Amniotic stem cell (primary cell): ENCODE measurements around the gene SEPTIN2.
"Not testable (repeated sequence)": the region's sequence is repeated elsewhere in the genome, so short reads cannot be mapped to it uniquely, and the experiment has no call there.

Experiments
- DNase-seq: peaks from one replicate; lab custom pipeline; 2025; lab: John Stamatoyannopoulos, UW

Gene SEPTIN2

DNA sequence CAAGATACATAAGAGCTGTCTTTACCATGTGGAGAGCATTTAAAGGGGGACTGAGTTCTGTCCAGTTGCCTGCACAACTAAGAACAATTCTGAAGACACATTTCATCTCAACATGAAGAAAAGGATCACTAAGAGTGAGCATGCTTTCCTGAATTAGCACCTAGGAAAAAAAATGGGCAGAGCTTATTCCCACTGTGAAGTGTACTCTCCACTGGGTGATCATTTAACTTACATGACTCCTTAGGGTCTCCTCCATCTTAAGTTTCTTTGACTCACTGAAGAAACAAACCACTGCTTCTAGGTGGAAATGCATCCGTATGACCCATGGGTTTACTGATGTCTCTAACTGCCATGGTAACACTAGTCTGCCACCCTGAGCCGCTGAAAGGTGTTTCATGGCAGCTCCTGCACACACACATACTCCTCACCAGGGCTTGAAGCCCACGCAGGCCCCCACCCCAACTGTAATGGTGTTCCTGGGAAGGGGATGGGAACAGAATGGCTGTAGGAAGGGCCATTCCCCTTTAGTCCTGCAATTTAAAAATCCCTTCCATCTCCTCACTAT, 27.3 kb upstream of the SEPTIN2 start:
- DNase-seq = no peak

GRCh38 chr2:241289053-241289452, 26.7 kb upstream of the SEPTIN2 start:
- no peak for DNase-seq

DNA sequence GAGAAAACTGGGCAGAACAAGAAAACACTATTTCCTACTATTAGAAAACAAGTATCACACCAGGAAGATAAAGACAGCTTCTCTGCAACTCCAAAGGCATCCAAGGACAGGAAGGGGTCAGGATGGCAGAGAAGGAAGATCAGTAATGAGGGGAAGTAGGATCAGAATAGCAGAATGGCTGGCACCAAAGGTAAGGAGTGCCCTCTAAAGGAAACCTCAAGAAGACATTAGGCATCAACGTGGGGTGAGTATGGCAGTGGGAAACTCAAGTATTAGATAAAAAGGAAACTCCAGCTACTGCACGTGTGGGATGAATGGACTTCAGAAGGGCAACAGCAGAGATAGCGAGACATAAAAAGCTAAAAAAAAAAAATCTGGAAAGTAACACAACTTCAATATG, 26.1 kb upstream of the SEPTIN2 start:
- DNase-seq = no peak

DNA sequence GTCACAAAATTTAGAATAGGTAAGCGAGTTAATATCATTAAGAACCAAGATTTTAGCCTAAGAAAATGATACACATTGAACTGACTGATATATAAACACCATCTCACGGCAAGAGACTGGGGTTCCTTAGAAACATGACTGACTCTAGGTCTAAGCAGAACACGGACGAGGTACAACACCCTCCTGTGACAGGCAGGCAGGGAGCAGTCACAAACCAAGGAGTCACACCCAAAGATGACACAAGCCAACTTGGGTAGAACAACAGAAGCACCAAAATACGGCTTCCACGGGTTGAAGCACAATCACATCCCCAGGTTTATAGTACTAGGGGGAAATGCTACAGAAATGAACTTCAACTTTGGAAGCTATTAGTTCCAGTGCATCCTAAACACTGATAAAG, 24.6 kb upstream of the SEPTIN2 start:
- no peak for DNase-seq

DNA sequence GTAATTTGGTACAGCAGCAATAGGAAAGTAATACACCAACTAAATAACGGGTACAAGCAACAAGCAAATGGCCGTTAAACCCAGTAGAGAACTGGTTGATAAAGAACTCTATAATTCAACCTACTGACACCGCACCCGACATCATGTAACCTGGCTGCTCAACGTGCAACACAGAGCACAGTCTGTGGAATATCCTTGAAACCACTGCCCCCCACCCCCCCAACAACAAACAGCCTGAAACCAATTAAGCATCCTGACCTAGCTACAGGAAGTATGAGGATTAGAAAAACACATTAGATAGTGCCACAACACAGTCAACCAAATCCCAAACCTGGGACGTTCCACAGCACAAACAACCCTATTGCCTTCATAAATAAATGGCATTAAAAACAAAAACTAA, 23.7 kb upstream of the SEPTIN2 start:
- no peak for DNase-seq

DNA sequence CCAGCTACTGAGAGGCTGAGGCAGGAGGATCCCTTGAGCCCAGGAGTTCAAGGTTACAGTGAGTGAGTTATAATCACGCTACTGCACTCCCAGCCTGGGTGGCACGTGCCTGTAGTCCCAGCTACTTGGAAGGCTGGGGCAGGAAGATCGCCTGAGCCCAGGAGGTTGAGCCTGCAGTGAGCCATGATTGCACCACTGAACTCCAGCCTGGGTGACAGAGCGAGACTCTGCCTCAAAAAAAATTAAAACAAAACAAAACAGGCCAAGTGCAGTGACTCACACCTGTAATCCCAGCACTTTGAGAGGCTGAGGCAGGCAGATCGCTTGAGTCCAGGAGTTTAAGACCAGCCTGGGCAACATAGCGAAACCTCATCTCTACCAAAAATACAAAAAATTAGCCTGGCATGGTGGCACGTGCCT, 22.3 kb upstream of the SEPTIN2 start:
- not testable (repeated sequence) for DNase-seq

DNA sequence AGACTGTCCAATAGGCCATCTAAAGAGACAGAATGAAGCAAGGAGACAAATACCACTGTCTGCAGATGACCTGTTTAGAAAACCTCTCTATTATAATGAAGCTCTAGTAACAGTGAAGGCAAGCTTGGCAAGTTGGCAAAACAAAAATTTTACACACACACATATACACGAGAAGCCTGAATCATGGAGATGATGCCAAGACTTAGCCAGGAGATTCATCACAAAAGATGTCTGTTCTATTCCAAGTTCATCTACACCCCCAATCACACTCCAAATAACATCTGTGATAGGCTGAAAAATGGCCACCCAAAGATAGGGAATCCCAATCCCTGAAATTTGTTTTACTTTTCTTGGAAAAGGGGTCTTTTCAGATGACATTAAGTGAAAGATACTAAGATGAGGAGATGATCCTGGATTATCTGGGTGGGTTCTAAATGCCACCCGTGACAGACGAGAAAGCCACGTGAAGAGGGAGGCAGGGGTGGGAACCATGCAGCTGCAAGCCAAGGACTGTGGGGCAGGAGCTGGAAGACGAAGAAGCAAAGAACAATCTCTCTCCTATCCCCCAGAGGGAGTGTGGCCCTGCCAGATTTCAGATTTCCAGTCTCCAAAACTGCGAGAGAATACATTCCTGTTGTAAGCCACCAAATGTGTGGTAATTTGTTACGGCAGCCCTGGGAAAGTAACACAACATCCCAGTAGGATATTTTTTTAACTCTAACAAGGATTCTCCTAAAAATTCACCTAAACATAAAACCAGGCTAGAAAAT, 20.2 kb upstream of the SEPTIN2 start:
- DNase-seq = no peak

DNA sequence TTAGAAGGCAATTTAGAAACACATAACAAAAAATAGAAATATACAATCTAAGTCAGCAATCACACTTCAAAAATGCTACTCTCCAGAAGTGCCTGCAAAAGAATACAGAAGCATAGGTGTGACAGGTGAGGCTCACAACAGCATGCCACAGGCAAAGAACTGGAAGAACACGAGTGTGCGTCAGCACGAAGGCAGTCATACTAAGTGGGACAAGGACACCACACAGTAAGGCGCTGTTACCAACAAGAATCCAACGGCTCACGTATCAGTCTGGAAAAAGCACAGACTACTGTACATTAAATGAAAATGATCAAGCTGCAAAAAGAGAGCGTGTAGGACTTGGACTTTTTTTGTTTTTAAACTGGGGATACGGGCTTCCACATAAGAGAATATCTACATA, 19.0 kb upstream of the SEPTIN2 start:
- no peak for DNase-seq

DNA sequence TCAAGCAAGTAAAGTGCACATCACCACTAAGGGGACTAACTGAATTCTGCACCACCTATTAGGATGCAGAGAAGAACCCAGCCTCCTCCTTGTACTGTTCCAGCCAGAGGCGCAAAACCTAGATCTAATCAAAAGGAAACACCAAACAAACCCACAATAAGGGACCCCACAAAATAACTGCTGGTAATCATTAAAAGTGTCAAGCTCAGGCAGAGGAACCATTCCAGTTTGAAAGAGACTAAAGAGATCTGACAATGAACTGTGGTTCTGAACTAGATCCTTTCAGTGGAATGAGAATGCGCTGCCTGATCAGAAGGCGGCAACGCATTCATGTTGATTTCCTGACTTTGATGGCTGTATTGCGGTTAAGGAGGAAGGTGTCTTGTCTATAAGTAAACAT, 17.1 kb upstream of the SEPTIN2 start:
- DNase-seq = no peak

DNA sequence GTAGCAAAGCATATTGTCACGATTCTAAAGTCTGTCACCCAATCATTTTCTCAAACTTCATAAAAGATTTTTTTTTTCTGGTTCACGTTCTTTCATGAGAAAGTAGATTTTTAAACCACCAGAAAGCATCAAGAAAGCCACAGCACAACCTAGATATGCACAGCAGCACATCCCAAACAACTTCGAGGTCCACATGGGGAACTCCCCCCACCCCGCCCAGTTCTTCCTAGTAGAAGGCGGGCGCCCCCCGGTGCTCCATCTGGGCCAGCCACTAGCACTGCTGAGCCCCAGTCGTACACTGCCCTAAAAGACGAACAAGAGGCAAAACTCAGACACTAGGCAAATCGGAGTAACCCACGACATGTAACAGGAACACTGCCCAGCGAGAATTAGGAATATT, 15.7 kb upstream of the SEPTIN2 start:
- DNase-seq = no peak

DNA sequence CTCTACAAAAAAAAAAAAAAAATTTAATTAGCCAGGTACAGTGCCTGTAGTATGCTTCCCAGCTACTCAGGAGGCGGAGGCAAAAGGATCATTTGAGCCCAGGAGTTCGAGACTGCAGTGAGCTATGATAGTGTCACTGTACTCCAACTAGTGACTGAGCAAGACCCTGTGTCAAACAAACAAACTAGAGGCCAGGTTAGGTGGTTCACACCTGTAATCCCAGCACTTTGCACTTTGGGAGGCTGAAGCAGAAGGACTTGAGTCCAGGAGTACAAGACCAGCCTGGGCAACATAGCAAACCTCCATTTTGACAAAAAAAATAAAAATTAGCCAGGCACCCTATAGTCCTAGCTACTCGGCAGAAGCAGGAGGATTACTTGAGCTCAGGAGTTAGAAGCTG, 13.6 kb upstream of the SEPTIN2 start:
- no peak for DNase-seq

DNA sequence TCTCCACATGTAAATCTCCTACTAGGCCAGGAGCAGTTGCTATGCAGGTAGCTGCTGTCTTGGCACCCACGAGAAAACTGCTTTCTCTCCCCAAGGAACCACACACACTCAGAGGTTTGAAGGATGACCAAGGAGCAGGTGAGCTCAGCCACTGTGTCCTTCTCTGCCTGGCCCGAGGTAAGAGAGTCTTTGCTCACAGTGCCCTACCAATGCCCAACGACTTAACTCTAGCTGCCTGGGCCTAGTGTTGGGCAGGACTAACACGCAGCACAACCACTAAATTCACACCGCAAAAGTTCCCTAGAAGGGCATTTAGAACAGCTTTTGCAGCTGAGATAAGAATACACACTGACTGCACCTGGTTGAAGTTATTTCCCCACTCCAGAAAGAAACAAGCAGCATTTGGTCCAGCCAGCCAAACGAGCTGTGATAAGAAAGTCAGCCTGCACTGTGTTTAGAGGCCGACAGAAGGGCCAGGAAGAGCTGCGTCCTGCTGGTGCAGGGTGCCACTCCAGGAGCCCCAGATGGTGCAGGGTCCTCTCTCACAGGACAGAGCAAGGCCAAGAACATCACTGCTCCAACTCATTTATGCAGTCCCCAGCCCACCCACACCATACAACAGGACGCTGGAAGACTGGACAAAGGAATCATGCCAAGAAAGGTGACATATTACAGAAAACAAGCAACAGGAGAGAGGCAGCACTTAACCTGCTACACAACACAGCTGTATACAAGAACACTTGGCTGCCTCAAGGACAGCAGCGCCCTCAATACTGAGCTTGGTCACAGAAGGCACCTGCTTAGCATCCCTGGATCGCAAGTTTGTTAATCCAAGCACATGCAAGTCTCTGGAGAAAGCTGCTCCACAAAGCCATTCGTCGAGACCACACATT, 12.7 kb upstream of the SEPTIN2 start:
- DNase-seq = no peak

DNA sequence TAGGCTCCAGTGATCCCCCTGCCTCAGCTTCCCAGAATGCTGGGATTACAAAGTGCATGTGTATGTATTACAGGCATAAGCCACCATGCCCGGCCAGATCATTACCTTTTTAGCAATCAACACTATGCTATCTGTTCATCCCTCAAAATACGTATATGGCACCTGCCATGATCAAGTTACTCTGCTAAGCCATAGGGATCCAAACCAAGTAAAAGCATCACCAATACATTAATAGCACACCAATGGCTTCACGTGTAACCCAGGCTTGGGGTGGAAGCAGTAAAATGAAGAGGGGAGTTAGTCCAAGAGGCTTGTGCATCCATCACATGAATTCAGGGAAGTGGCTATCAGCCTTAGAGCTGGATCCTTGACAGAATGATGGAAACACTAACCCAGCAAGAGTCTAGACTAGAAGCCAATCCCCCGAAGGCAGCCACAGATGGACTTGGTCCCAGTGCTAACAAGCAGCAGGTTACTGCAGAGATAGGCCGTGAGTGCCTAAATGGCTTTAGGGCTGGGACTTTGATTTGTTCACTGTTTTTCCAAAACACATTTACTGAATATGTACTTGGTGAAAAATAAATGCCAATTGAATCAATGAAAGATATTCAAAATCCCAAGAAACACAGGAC, 11.6 kb upstream of the SEPTIN2 start:
- DNase-seq = no peak

DNA sequence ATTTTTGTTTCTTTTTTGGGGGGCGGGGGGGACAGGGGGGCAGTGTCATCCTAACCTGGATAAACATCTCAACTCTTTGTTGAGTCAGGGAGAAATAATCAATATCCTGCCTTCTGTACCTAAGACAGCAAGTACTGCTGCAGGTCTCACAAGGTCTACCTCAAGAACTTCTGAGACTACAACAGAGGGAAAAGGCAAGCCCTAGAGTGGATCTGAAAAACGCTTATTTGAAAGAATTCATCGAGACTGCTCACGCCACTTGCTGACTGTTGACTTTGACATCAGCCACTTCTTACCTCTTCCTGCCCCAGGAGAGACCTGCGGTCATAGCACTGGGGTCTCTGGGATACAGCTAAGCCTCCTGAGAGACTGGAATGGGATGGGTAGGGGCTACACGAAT, 8.7 kb upstream of the SEPTIN2 start:
- DNase-seq = no peak

- no peak for DNase-seq
These were observed 7.5 kb upstream of the SEPTIN2 start for GRCh38 chr2:241308267-241308666.

- DNase-seq = no peak
These were observed 6.8 kb upstream of the SEPTIN2 start for GRCh38 chr2:241308832-241309500.

DNA sequence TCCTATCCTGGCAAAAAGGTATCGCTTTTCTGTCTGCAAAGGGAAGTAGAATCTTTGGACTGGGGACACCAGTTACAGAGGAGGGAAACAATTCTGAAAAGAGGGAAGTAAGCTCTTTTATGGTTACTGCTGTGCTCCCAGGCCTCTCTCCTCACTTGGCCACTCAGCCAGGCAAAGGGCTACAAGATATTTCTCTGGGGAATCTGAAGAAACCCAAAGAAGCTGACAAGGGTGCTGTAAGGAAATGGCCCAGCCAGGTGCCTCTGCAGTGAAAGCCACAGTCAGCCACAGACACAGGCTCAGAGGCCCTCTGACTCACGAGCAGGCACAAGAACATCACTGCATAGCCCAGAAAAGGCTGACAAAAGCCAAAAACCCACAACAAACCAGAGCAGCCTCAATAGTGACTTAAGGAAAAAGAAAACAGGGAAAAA, 6.0 kb upstream of the SEPTIN2 start:
- DNase-seq = no peak

DNA sequence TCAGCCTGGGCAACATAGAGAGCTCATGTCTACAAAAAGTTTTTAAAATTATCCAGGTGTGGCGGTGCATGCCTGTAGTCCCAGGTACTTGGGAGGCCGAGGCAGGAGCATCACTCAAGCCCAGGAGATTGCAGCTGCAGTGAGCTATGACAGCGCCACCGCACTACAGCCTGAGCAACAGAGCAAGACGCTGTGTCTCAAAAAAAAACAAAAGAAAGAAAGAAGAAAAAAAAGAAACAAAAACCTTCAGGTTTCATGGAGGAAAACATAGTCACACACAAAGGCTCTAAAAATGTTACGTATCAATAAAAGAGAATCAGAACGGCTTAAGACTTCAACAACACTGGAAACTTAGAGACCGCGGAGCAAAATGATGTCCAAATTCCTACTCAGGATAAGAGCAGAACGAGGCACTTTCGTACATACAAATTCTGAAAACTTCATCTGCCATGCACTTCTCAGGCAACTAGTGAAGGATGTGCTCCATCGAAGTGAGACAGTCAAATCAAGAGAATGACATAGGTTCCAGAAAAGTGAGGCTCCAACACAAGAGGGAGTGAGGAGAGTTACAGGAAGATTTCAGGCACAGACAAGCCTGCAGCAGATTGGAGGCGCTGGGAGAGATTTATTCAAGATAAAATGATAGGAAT, 4.7 kb upstream of the SEPTIN2 start:
- no peak for DNase-seq

DNA sequence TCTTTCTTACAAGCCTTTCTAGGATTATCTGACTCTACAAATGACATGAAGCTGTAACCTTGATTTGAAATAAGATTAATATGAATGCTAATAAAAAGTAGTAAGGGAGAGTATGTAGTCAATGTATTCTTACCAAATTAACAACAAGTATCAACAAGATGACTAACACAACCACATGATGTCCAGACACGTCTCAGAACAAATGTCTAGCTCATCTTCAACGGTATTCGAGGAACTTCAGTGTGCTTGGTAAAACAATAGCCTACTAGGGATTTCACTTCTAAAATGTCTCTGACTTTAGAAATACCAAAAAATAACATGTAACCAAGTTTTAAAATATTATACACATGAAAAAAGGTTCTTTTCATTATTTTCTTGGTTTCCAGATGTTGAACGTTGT, 3.6 kb upstream of the SEPTIN2 start:
- DNase-seq = no peak

- no peak for DNase-seq
These were observed 2.1 kb upstream of the SEPTIN2 start for GRCh38 chr2:241313543-241314095.
